ENCODE data around the gene TSPAN4.

TSPAN4 gene

DNA sequence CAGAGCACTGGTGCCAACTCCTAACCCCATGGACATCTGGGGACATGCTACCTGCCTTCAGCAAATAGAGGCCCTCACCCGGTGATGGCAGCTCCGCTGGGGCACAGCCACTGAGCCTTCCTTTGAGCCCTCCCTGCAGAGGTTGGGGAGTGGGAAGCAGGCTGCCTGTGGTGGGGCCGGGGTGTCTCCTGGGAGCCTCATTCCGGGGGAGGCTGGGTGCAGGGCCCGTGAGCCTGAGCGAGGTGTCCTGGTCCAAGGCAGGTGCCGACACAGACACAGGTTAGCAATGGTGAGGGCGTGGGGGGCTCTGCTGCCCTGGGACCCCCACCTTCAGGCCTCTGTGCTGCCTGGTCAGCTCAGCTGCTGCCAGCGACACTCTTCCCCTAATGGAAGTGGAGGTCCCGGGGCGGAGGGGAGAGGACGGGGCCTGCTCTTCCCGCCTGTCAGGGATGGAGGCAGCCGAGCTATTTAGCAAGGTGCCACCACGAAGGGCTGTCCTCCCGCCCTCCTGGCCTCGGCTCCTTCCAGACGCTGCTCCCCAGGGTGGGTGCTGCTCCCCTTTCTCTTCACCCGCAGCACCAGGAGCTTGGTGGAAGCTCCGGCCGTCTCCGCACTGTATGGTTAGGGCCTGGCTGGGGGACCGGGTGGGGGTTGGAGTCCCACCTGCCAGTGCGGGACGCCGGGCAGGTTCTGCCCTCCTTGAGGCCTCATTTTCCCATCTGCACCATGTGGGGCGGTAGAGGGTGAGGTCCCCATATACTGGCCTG is 11.2 kb downstream of the TSPAN4 start:
- DNase-seq = no peak

GRCh38 chr11:854601-855329 is 12.1 kb downstream of the TSPAN4 start:
- no peak for DNase-seq

GRCh38 chr11:855330-855674 is 12.7 kb downstream of the TSPAN4 start:
- DNase-seq = no peak

DNA sequence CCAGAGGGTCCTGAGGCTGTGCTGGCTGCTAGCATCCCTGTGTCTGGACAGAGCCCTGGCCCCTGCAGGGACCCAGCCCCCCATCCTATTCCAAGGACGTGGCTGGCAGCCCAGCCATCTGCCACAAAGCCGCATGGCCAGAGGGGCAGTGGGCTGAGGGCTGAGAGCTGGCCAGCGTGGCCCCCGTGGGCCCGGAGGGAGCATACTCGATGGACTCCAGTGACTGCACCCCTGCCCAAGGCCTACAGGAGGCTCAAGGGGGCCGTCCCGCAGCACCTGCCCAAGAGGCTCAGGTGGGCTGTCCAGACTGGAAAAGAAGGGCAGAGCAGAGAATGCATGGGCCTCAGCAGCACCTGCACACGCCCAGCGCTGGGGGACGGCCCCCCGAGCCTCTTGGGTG is 13.1 kb downstream of the TSPAN4 start:
- no peak for DNase-seq

DNA sequence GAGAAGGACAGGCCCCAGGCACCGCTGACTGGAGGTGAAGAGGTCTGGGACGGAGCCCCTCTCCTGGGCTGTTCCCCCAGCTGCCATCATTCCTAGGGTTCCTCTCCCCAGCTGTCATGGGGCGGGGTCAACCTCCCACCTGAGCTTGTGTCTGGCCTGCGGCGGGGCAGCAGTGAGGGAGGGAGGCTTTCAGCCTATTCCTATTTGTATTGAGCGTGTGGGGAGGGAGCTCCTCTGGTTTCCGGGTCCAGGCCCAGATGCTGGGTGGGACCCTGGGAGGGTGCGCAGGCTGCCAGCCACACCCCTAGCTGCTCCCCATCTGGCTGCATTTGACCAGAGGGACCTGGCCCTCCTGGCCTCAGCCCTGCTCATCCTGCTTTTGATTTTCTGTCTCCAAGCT is 13.7 kb downstream of the TSPAN4 start:
- DNase-seq = no peak

GRCh38 chr11:858053-858761 is 15.6 kb downstream of the TSPAN4 start:
- no peak for DNase-seq

GRCh38 chr11:858762-859339 is 16.2 kb downstream of the TSPAN4 start:
- DNase-seq = no peak

DNA sequence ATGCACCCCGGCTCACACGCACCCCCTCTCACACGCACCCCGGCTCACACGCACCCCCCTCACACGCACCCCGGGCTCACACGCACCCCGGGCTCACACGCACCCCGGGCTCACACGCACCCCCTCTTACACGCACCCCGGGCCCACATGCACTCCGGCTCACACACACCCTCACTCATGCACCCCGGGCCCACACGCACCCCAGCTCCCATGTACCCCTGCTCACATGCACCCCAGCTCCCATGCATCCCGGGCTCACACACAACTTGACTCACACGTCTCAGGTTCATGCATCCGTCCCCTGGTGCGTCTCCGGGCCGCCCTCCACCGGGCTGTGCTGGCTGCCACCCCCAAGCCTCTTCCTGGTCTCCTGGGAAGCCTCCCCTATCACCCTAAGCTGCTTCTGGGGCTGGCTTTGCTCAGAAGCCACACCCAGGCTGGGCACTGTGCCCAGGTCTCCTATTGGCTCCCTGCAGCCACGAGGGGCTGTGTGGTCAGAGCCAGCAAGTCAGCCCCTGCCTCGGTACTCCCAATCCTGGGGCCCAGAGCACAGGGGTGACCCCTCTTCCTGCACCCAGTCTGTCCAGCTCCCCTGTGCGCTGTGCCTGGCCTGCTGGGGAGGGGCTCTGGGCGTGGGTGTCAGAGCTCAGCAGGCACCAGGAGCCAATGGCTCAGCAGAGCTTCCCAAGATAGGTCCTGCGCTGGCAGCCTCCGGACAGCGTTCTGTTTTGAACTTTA is 16.9 kb downstream of the TSPAN4 start:
- DNase-seq = peak; percentile 41 to 47

- DNase-seq = no peak
Measured at GRCh38 chr11:860234-861104, 17.8 kb downstream of the TSPAN4 start.

GRCh38 chr11:861105-861479 is 18.4 kb downstream of the TSPAN4 start:
- no peak for DNase-seq

GRCh38 chr11:862081-862661 is 19.5 kb downstream of the TSPAN4 start:
- no peak for DNase-seq

DNA sequence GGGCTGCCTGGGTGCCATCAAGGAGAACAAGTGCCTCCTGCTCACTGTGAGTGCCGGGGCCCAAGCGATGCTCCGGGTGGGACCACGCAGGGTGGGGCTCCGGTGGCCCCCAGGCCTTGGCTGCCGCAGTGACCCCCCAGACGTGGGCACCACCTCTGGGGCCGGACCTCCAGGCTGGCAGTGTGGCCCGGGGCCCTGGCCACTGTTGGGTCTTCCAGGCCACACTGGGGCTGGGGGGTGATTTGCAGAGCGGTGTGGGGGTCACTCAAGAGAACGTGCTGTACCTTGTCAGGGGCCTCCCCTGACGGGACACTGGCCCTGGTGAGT is 20.0 kb downstream of the TSPAN4 start:
- DNase-seq = no peak

- no peak for DNase-seq
Measured at GRCh38 chr11:863023-863909, 20.6 kb downstream of the TSPAN4 start.

DNA sequence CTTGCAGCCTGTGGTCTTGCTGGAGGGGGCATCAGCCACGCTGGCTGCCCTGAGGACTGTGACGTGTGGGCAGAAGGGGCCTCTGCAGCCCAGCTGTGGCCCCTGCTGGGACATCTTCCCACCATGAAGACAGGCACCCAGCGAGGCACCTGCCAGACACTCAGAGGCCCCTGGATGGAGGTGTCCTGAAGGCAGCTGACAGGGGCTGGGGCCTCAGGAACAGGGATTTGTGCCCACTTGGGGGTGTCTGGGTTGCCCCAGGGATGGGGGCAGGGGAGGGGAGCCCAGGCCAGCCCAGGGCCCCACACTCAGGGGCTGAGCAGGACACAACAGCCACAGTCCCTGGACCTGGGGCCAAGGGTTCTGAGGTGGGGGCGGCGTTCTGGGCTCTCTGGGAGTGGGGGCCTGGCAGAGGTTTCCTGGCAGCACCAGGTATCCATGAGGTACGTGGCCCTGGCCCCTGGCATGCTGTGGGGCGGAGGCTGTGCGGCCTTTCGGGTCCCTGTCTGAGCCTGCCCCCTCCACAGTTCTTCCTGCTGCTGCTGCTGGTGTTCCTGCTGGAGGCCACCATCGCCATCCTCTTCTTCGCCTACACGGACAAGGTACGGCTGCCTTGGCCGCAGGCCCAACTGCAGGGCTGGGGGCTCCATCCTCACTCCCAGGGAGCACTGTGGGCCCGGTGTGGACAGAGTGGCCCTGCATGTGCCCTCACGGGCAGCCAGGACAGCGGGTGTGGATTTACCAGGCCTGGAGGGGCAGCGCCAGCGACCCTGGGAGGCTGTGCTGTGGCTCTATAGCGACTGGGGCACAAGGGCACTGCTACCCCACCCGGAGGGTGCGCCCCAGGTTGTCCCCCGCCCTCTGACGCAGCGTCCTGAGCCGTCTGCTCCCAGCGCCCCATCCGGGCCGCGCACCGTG is 21.5 kb downstream of the TSPAN4 start:
- DNase-seq = no peak

GRCh38 chr11:864898-865297 is 22.2 kb downstream of the TSPAN4 start:
- no peak for DNase-seq

- DNase-seq = no peak
Measured at GRCh38 chr11:865462-866430, 23.1 kb downstream of the TSPAN4 start.

DNA sequence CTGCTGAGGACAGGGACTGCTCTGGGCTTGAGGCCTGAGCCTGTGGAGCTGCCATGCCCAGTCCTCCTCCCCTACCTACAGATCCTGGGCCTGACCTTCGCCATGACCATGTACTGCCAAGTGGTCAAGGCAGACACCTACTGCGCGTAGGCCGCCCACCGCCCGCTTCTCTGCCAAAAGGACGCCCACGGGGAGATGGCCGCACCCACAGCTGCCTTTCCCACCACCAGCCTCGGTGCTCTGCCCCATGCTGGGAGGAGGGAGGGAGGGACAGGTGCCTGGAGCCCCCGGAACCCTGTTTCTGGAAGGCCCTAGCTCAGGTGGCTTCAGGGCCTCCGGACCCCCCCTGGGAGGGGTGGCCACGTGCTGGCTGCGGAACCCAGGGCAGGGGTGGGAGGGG is 23.8 kb downstream of the TSPAN4 start:
- no peak for DNase-seq

- DNase-seq = no peak
Measured at GRCh38 chr11:867856-868358, 25.3 kb downstream of the TSPAN4 start.
